CD1c-positive myeloid dendritic cell (primary cell): ENCODE data around the gene NPHP4.

Experiments used
- DNase-seq: peaks from one replicate; pipeline ENCODE4 v3.0.0-alpha.2; 2016; ENCODE audit errors: extremely low spot score

The NPHP4 gene

GRCh38 chr1:5992026-5992813 lies at the start of gene NPHP4:
Gene NPHP4, minus strand, starts transcription at chr1:5992425. Its CDS starts 6,136 bp downstream, at chr1:5986289.
- DNase-seq, result peak; percentile 100

GRCh38 chr1:6041432-6042062 lies 49.3 kb upstream of the NPHP4 start:
- peak; percentile 38 for DNase-seq

- DNase-seq, result peak; percentile 55
These were observed 48.7 kb upstream of the NPHP4 start for GRCh38 chr1:6040861-6041415.

GRCh38 chr1:6040444-6040843 lies 48.2 kb upstream of the NPHP4 start:
- no peak for DNase-seq

- no peak for DNase-seq
These were observed 46.8 kb upstream of the NPHP4 start for GRCh38 chr1:6039031-6039430.

- DNase-seq, result no peak
These were observed 46.4 kb upstream of the NPHP4 start for GRCh38 chr1:6038603-6039002.

GRCh38 chr1:6037338-6037762 lies 45.1 kb upstream of the NPHP4 start:
- no peak for DNase-seq

- no peak for DNase-seq
These were observed 43.5 kb upstream of the NPHP4 start for GRCh38 chr1:6035719-6036118.

GRCh38 chr1:6035303-6035702 lies 43.1 kb upstream of the NPHP4 start:
- DNase-seq, result no peak

GRCh38 chr1:6034750-6035096 lies 42.5 kb upstream of the NPHP4 start:
- no peak for DNase-seq

GRCh38 chr1:6033986-6034749 lies 41.9 kb upstream of the NPHP4 start:
- DNase-seq, result peak; percentile 12

GRCh38 chr1:6033124-6033523 lies 40.9 kb upstream of the NPHP4 start:
- no peak for DNase-seq

- no peak for DNase-seq
These were observed 38.5 kb upstream of the NPHP4 start for GRCh38 chr1:6030547-6031261.

- DNase-seq, result no peak
These were observed 37.9 kb upstream of the NPHP4 start for GRCh38 chr1:6030132-6030531.

- no peak for DNase-seq
These were observed 37.1 kb upstream of the NPHP4 start for GRCh38 chr1:6029351-6029750.

GRCh38 chr1:6028042-6028850 lies 36.0 kb upstream of the NPHP4 start:
- peak; percentile 91 for DNase-seq

GRCh38 chr1:6027591-6027990 lies 35.4 kb upstream of the NPHP4 start:
- peak; percentile 45 for DNase-seq

GRCh38 chr1:6026095-6026809 lies 34.0 kb upstream of the NPHP4 start:
- DNase-seq, result peak; percentile 98

GRCh38 chr1:6025269-6026094 lies 33.3 kb upstream of the NPHP4 start:
- DNase-seq, result peak; percentile 57
